HUES6 (cell line): ENCODE data around the gene ALG9.
A peak's percentile ranks its signal among the peaks of the same experiment; 100 is the strongest.

Experiments used
- H3K27ac ChIP-seq: 2 replicates; pipeline ENCODE4 v1.7.0; 2013; ENCODE audit warnings: low read depth, mild to moderate bottlenecking, low read length, inconsistent platforms
- H3K27me3 ChIP-seq: 2 replicates; pipeline ENCODE4 v1.6.1; 2013; ENCODE audit warnings: low read length; ENCODE audit not compliant: control insufficient read depth, insufficient read depth
- H3K36me3 ChIP-seq: 2 replicates; pipeline ENCODE4 v1.6.1; 2013; ENCODE audit warnings: low read length; ENCODE audit not compliant: control insufficient read depth, insufficient read depth
- H3K4me1 ChIP-seq: 2 replicates; pipeline ENCODE4 v1.6.1; 2013; ENCODE audit warnings: low read length; ENCODE audit not compliant: control insufficient read depth, insufficient read depth
- H3K4me3 ChIP-seq: 2 replicates; pipeline ENCODE4 v1.5.1; 2013; ENCODE audit warnings: low read depth, low read length
- H3K9ac ChIP-seq: one replicate; pipeline ENCODE4 v1.6.1; 2013; ENCODE audit warnings: mild to moderate bottlenecking, low read length
- H3K9me3 ChIP-seq: 2 replicates; pipeline ENCODE4 v1.6.1; 2013; ENCODE audit warnings: low read depth, low read length; ENCODE audit not compliant: control insufficient read depth, insufficient read depth

Gene ALG9

GRCh38 chr11:111764621-111765020, 106.8 kb downstream of the ALG9 start:
- peak overlapping the region; percentile 79 for H3K4me3 ChIP-seq
- H3K4me1 ChIP-seq, result peaks cover 17% of the 10 kb centered on the region
- H3K36me3 ChIP-seq, result peaks cover 52% of the 10 kb centered on the region
- no peaks in the 10 kb centered on the region for H3K27me3 ChIP-seq
- no peak overlapping the region for H3K9ac ChIP-seq
- no peak overlapping the region for H3K27ac ChIP-seq
- H3K9me3 ChIP-seq, result no peaks in the 10 kb centered on the region

GRCh38 chr11:111762981-111763643, 108.3 kb downstream of the ALG9 start:
- H3K36me3 ChIP-seq, result peaks cover 67% of the 10 kb centered on the region
- H3K4me1 ChIP-seq, result peaks cover 17% of the 10 kb centered on the region

GRCh38 chr11:111762526-111762925, 108.9 kb downstream of the ALG9 start:
- H3K9ac ChIP-seq, result no peak overlapping the region
- H3K36me3 ChIP-seq, result peaks cover 73% of the 10 kb centered on the region
- peaks cover 17% of the 10 kb centered on the region for H3K4me1 ChIP-seq
- no peak overlapping the region for H3K27ac ChIP-seq
- no peak overlapping the region for H3K4me3 ChIP-seq
- no peaks in the 10 kb centered on the region for H3K9me3 ChIP-seq
- no peaks in the 10 kb centered on the region for H3K27me3 ChIP-seq

More at GRCh38 chr11:111762981-111763643, 108.3 kb downstream of the ALG9 start:
- H3K27me3 ChIP-seq, result no peaks in the 10 kb centered on the region
- no peak overlapping the region for H3K27ac ChIP-seq
- no peak overlapping the region for H3K4me3 ChIP-seq
- no peaks in the 10 kb centered on the region for H3K9me3 ChIP-seq
- no peak overlapping the region for H3K9ac ChIP-seq

- Histone ChIP-seq H3K27ac (no peak overlapping the region), H3K4me3 (no peak overlapping the region), H3K9me3 (no peaks in the 10 kb centered on the region), H3K27me3 (no peaks in the 10 kb centered on the region), H3K36me3 (peaks cover 86% of the 10 kb centered on the region), H3K9ac (no peak overlapping the region), H3K4me1 (peaks cover 9% of the 10 kb centered on the region)
Observed at GRCh38 chr11:111761036-111761435, 110.3 kb downstream of the ALG9 start.

GRCh38 chr11:111759778-111760407, 111.5 kb downstream of the ALG9 start:
- no peak overlapping the region for H3K9ac ChIP-seq
- no peak overlapping the region for H3K4me3 ChIP-seq
- peaks cover 5% of the 10 kb centered on the region for H3K4me1 ChIP-seq
- H3K9me3 ChIP-seq, result no peaks in the 10 kb centered on the region
- peaks cover 95% of the 10 kb centered on the region for H3K36me3 ChIP-seq
- no peaks in the 10 kb centered on the region for H3K27me3 ChIP-seq
- no peak overlapping the region for H3K27ac ChIP-seq

- Histone ChIP-seq H3K4me1 (peaks cover under 1% of the 10 kb centered on the region; the same call in 1 of the 2 replicates), H3K27ac (no peak overlapping the region), H3K27me3 (no peaks in the 10 kb centered on the region), H3K9ac (no peak overlapping the region), H3K4me3 (no peak overlapping the region), H3K9me3 (no peaks in the 10 kb centered on the region), H3K36me3 (peaks cover 96% of the 10 kb centered on the region)
Observed at GRCh38 chr11:111759376-111759775, 112.0 kb downstream of the ALG9 start.

- Histone ChIP-seq H3K9ac (no peak overlapping the region), H3K27me3 (no peaks in the 10 kb centered on the region), H3K4me3 (no peak overlapping the region), H3K27ac (no peak overlapping the region), H3K4me1 (no peaks in the 10 kb centered on the region), H3K36me3 (peaks cover 93% of the 10 kb centered on the region), H3K9me3 (no peaks in the 10 kb centered on the region)
Observed at GRCh38 chr11:111756097-111756496, 115.3 kb downstream of the ALG9 start.

- no peak overlapping the region for H3K9ac ChIP-seq
- H3K36me3 ChIP-seq, result peaks cover 89% of the 10 kb centered on the region
- H3K9me3 ChIP-seq, result no peaks in the 10 kb centered on the region
- H3K4me3 ChIP-seq, result no peak overlapping the region
- H3K27ac ChIP-seq, result no peak overlapping the region
- H3K27me3 ChIP-seq, result no peaks in the 10 kb centered on the region
- H3K4me1 ChIP-seq, result no peaks in the 10 kb centered on the region
Observed at GRCh38 chr11:111749646-111750045, 121.7 kb downstream of the ALG9 start.

GRCh38 chr11:111748035-111748804, 123.2 kb downstream of the ALG9 start:
- Histone ChIP-seq H3K4me1 (no peaks in the 10 kb centered on the region), H3K27ac (no peak overlapping the region), H3K36me3 (peaks cover 89% of the 10 kb centered on the region), H3K27me3 (no peaks in the 10 kb centered on the region), H3K9me3 (no peaks in the 10 kb centered on the region), H3K9ac (no peak overlapping the region), H3K4me3 (no peak overlapping the region)

GRCh38 chr11:111745719-111746504, 125.5 kb downstream of the ALG9 start:
- Histone ChIP-seq H3K4me1 (no peaks in the 10 kb centered on the region), H3K9me3 (no peaks in the 10 kb centered on the region), H3K4me3 (no peak overlapping the region), H3K9ac (no peak overlapping the region), H3K27ac (no peak overlapping the region), H3K27me3 (no peaks in the 10 kb centered on the region), H3K36me3 (peaks cover 91% of the 10 kb centered on the region)
